GM12891 (cell line): ENCODE results near the gene ALDH7A1.
"Not testable (repeated sequence)": the region's sequence is repeated elsewhere in the genome, so short reads cannot be mapped to it uniquely, and the experiment has no call there.

ENCODE experiments used
- DNase-seq: peaks from one replicate; pipeline ENCODE4 v3.0.0; 2011; ENCODE audit warnings: low spot score; ENCODE audit not compliant: insufficient read length
- FAIRE-seq: peaks from 2 replicates; lab custom pipeline; 2011; peaks lifted over from hg19 to GRCh38; lab: Jason Lieb, UNC
- PAX5 ChIP-seq: IDR thresholded peaks from 2 replicates; pipeline ENCODE4 v1.6.1; 2011; ENCODE audit warnings: low read length, moderate library complexity, mild to moderate bottlenecking; ENCODE audit not compliant: insufficient read depth, severe bottlenecking
- POLR2A ChIP-seq: IDR thresholded peaks from 2 replicates; pipeline ENCODE4 v1.6.1; 2011; ENCODE audit warnings: low read depth, low read length, control low read depth
- POLR2AphosphoS5 ChIP-seq: IDR thresholded peaks from 2 replicates; pipeline ENCODE4 v1.6.1; 2011; ENCODE audit warnings: low read depth, low read length, control low read depth
- POU2F2 ChIP-seq: IDR thresholded peaks from 2 replicates; pipeline ENCODE4 v1.6.1; 2011; ENCODE audit warnings: low read depth, mild to moderate bottlenecking, control low read depth, low read length, moderate library complexity
- SPI1 ChIP-seq: IDR thresholded peaks from 2 replicates; pipeline ENCODE4 v1.6.1; 2011; ENCODE audit warnings: low read depth, low read length, control low read depth
- TAF1 ChIP-seq: IDR thresholded peaks from 2 replicates; pipeline ENCODE4 v1.6.1; 2011; ENCODE audit warnings: low read depth, low read length, control low read depth

The ALDH7A1 gene

GRCh38 chr5:126519637-126520592, 75.1 kb downstream of the ALDH7A1 start:
- FAIRE-seq (no peak), DNase-seq (no peak)
- TF ChIP-seq SPI1 (no peak), POLR2A (no peak), TAF1 (no peak), POLR2AphosphoS5 (no peak), PAX5 (no peak), POU2F2 (no peak)

GRCh38 chr5:126519223-126519622, 75.8 kb downstream of the ALDH7A1 start:
- not testable (repeated sequence) for DNase-seq, FAIRE-seq

GRCh38 chr5:126516852-126517251, 78.2 kb downstream of the ALDH7A1 start:
- FAIRE-seq (no peak), DNase-seq (no peak)
- TF ChIP-seq PAX5 (no peak), POU2F2 (no peak), POLR2A (no peak), TAF1 (no peak), SPI1 (no peak), POLR2AphosphoS5 (no peak)

DNA sequence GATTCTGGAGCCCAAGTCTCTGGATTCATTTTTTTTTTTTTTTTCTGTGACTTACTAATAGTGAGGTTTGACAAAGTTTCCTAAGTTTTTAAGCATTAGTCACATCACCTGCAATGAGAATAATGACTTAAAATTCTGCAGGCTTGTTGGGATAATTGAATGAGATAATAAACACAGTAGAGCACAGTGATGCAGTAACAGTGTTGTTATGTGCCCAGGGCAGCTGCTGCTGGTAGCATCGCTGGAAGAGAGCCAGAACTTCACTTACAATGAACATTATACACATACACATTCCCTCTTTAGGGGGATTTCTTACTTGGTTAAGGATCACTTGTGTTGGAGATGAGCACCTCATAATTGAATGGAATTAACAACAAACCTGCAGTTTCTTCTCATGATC, 78.9 kb downstream of the ALDH7A1 start:
- DNase-seq (no peak), FAIRE-seq (no peak)
- TF ChIP-seq POLR2AphosphoS5 (no peak), POLR2A (no peak), POU2F2 (no peak), PAX5 (no peak), SPI1 (no peak), TAF1 (no peak)

DNA sequence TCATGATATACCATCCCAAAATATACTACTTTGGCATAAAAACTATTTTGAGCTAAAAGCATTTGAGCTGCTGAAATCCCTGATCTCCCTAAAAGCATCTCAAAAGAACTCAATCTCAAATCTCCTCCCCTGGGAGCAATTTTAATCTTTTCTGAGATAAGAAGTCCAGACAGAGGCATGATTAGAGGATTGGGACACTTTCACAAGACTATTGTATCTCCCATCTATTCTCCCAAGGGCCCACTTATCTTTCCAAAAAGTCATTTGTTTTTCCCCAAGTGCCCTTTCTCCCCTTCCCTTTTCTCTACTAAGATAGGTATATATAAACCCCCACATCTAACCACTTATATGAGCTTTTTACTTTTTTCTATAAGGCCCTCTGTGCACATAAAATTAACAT, 79.7 kb downstream of the ALDH7A1 start:
- FAIRE-seq, result no peak
- no peak for DNase-seq
- no peak for TF ChIP-seq TAF1
- no peak for TF ChIP-seq PAX5
- no peak for TF ChIP-seq POLR2AphosphoS5
- TF ChIP-seq POU2F2, result no peak
- no peak for TF ChIP-seq SPI1
- TF ChIP-seq POLR2A, result no peak

GRCh38 chr5:126514558-126515141, 80.4 kb downstream of the ALDH7A1 start:
- FAIRE-seq, result no peak
- DNase-seq, result no peak
- TF ChIP-seq POU2F2 (no peak), POLR2AphosphoS5 (no peak), PAX5 (no peak), TAF1 (no peak), SPI1 (no peak), POLR2A (no peak)

DNA sequence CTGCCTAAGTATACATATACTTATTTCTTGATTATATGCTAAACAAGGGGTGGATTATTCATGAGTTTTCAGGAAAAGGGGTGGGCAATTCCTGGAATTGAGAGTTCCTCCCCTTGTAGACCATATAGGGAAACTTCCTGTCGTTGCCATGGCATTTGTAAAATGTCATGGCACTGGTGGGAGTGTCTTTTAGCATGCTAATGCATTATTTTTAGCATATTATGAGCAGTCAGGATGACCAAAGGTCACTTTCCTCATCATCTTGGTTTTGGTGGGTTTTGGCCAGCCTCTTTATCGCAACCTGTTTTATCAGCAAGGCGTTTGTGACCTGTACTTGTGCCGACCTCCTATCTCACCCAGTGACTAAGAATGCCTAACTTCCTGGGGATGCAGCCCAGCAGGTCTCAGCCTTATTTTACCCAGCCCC, 80.9 kb downstream of the ALDH7A1 start:
- FAIRE-seq, result no peak
- TF ChIP-seq TAF1 (no peak), SPI1 (no peak), PAX5 (no peak), POLR2A (no peak), POLR2AphosphoS5 (no peak), POU2F2 (no peak)
- no peak for DNase-seq

- TF ChIP-seq PAX5 (no peak), TAF1 (no peak), POLR2AphosphoS5 (no peak), POU2F2 (no peak), SPI1 (no peak), POLR2A (no peak)
- DNase-seq, result no peak
- no peak for FAIRE-seq
These were observed 81.3 kb downstream of the ALDH7A1 start for GRCh38 chr5:126513703-126514102.

- no peak for TF ChIP-seq POLR2A
- DNase-seq (no peak), FAIRE-seq (no peak)
These were observed 81.7 kb downstream of the ALDH7A1 start for GRCh38 chr5:126513302-126513701.

DNA sequence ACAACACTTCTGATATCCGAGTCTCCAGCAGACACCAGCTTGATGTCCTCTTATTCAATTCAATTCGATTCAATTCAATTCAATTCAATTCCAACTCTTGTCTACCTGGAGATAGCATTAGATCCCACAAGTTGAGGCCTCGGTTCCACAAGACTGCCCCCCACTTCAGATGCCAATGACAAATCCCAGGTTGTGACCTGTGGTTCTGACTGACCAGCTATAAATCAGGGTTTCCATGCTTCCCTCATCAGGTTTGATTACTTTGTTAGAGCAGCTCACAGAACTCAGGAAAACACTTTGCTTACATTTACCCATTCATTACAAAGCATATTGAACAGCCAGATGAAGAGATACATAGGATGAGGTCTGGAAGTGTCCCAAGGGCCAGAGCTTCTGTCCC, 82.6 kb downstream of the ALDH7A1 start:
- no peak for FAIRE-seq
- no peak for TF ChIP-seq PAX5
- no peak for TF ChIP-seq POU2F2
- TF ChIP-seq POLR2A, result no peak
- no peak for TF ChIP-seq SPI1
- no peak for TF ChIP-seq TAF1
- no peak for TF ChIP-seq POLR2AphosphoS5

DNA sequence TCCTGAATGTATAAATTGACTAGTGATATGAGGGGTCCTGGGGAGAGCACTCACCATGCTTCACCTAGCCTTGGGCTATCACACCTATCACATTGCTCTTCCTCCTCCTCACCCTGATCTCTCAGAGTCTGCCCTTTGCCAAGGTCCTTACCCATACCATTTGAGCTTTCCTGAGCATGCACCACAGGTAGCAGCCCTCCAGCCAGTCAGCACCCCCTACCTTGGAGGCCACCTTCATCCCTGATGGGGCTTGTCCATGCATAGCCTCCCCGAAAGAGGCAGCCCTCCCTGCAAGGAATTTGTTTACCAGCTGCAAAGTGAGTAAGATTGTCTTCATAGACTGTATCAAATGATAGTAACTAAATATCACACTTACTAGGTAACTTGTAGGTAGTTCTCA, 83.1 kb downstream of the ALDH7A1 start:
- TF ChIP-seq POLR2A (no peak), TAF1 (no peak), PAX5 (no peak), SPI1 (no peak), POU2F2 (no peak), POLR2AphosphoS5 (no peak)
- no peak for DNase-seq
- no peak for FAIRE-seq

More for the DNA sequence above, 82.6 kb downstream of the ALDH7A1 start:
- DNase-seq, result no peak
